ENCODE results near the gene TNFAIP8.

The TNFAIP8 gene

GRCh38 chr5:119361594-119362125 is 5.8 kb downstream of the TNFAIP8 start:
- in situ Hi-C loops (cut with MboI; ENCODE audit: low pct_unique_long_range_greater_than_20kb, low sequenced_read_pairs): no loop called here
- no peak for DNase-seq

GRCh38 chr5:119362714-119363113 is 6.9 kb downstream of the TNFAIP8 start:
- in situ Hi-C loops (cut with MboI; ENCODE audit: low pct_unique_long_range_greater_than_20kb, low sequenced_read_pairs): no loop called here
- no peak for DNase-seq

GRCh38 chr5:119363271-119363670 is 7.5 kb downstream of the TNFAIP8 start:
- in situ Hi-C loops (cut with MboI; ENCODE audit: low pct_unique_long_range_greater_than_20kb, low sequenced_read_pairs): no loop called here
- no peak for DNase-seq

GRCh38 chr5:119363936-119364335 is 8.1 kb downstream of the TNFAIP8 start:
- in situ Hi-C loops (cut with MboI; ENCODE audit: low pct_unique_long_range_greater_than_20kb, low sequenced_read_pairs): no loop called here
- no peak for DNase-seq

GRCh38 chr5:119365847-119366539 is 10.2 kb downstream of the TNFAIP8 start:
- in situ Hi-C loops (cut with MboI; ENCODE audit: low pct_unique_long_range_greater_than_20kb, low sequenced_read_pairs): no loop called here
- DNase-seq: no peak

- in situ Hi-C loops (cut with MboI; ENCODE audit: low pct_unique_long_range_greater_than_20kb, low sequenced_read_pairs): no loop called here
- DNase-seq: no peak
Measured at GRCh38 chr5:119366540-119366881, 10.7 kb downstream of the TNFAIP8 start.

GRCh38 chr5:119367502-119368237 is 11.9 kb downstream of the TNFAIP8 start:
- no peak for DNase-seq
- in situ Hi-C loops (cut with MboI; ENCODE audit: low pct_unique_long_range_greater_than_20kb, low sequenced_read_pairs): no loop called here

GRCh38 chr5:119368238-119368630 is 12.4 kb downstream of the TNFAIP8 start:
- in situ Hi-C loops (cut with MboI; ENCODE audit: low pct_unique_long_range_greater_than_20kb, low sequenced_read_pairs): no loop called here

GRCh38 chr5:119370486-119370885 is 14.7 kb downstream of the TNFAIP8 start:
- DNase-seq: no peak
- in situ Hi-C loops (cut with MboI; ENCODE audit: low pct_unique_long_range_greater_than_20kb, low sequenced_read_pairs): no loop called here

More at GRCh38 chr5:119368238-119368630, 12.4 kb downstream of the TNFAIP8 start:
- DNase-seq: no peak

GRCh38 chr5:119371146-119371545 is 15.3 kb downstream of the TNFAIP8 start:
- in situ Hi-C loops (cut with MboI; ENCODE audit: low pct_unique_long_range_greater_than_20kb, low sequenced_read_pairs): no loop called here
- no peak for DNase-seq

GRCh38 chr5:119373449-119373858 is 17.6 kb downstream of the TNFAIP8 start:
- in situ Hi-C loops (cut with MboI; ENCODE audit: low pct_unique_long_range_greater_than_20kb, low sequenced_read_pairs): no loop called here
- DNase-seq: no peak

- DNase-seq: no peak
- in situ Hi-C loops (cut with MboI; ENCODE audit: low pct_unique_long_range_greater_than_20kb, low sequenced_read_pairs): no loop called here
Measured at GRCh38 chr5:119374901-119375300, 19.1 kb downstream of the TNFAIP8 start.

GRCh38 chr5:119377066-119377465 is 21.2 kb downstream of the TNFAIP8 start:
- DNase-seq: no peak
- in situ Hi-C loops (cut with MboI; ENCODE audit: low pct_unique_long_range_greater_than_20kb, low sequenced_read_pairs): no loop called here

- DNase-seq: no peak
- in situ Hi-C loops (cut with MboI; ENCODE audit: low pct_unique_long_range_greater_than_20kb, low sequenced_read_pairs): no loop called here
Measured at GRCh38 chr5:119378075-119378700, 22.4 kb downstream of the TNFAIP8 start.

GRCh38 chr5:119379096-119379495 is 23.3 kb downstream of the TNFAIP8 start:
- in situ Hi-C loops (cut with MboI; ENCODE audit: low pct_unique_long_range_greater_than_20kb, low sequenced_read_pairs): no loop called here
- no peak for DNase-seq

- in situ Hi-C loops (cut with MboI; ENCODE audit: low pct_unique_long_range_greater_than_20kb, low sequenced_read_pairs): no loop called here
- DNase-seq: no peak
Measured at GRCh38 chr5:119379942-119380547, 24.2 kb downstream of the TNFAIP8 start.

GRCh38 chr5:119382169-119382568 is 26.4 kb downstream of the TNFAIP8 start:
- DNase-seq: no peak
- in situ Hi-C loops (cut with MboI; ENCODE audit: low pct_unique_long_range_greater_than_20kb, low sequenced_read_pairs): no loop called here

- no peak for DNase-seq
- in situ Hi-C loops (cut with MboI; ENCODE audit: low pct_unique_long_range_greater_than_20kb, low sequenced_read_pairs): no loop called here
Measured at GRCh38 chr5:119383008-119383407, 27.2 kb downstream of the TNFAIP8 start.

- no peak for DNase-seq
- in situ Hi-C loops (cut with MboI; ENCODE audit: low pct_unique_long_range_greater_than_20kb, low sequenced_read_pairs): no loop called here
Measured at GRCh38 chr5:119385136-119385535, 29.3 kb downstream of the TNFAIP8 start.
